ENCODE results near the gene PTBP1. TPM values are rescaled to one million over a fixed set of nuclear protein-coding genes. Genes with fewer than 3 reads are reported as not detected.

The PTBP1 gene
- total and polyA plus RNA-seq, 8 donors: 236 to 374 (median 340) TPM

GRCh38 chr19:799076-799881, 2.0 kb downstream of the PTBP1 start:
- DNase-seq (no peak), ATAC-seq (no peak)
- H3K4me3 ChIP-seq: peak overlapping the region; percentile 82 to 94
- peak overlapping the region; percentile 78 to 95 for H3K27ac ChIP-seq
- no peaks in the 10 kb centered on the region for H3K27me3 ChIP-seq
- H3K4me1 ChIP-seq: peaks cover 43 to 75% of the 10 kb centered on the region in 2 donors
- no peaks in the 10 kb centered on the region for H3K9me3 ChIP-seq
- peaks cover 0 to 54% of the 10 kb centered on the region in 2 donors for H3K36me3 ChIP-seq
- TF ChIP-seq CTCF (IDR thresholded peaks at IDR 0.05): no peak
- intact Hi-C loops (cut with DNase I): no loop called here

- Histone ChIP-seq H3K4me1 (peaks cover 43 to 76% of the 10 kb centered on the region in 2 donors), H3K36me3 (peaks cover 9 to 66% of the 10 kb centered on the region in 2 donors), H3K4me3 (peak overlapping the region in 1 of 2 donors; percentile 94), H3K9me3 (no peaks in the 10 kb centered on the region), H3K27me3 (no peaks in the 10 kb centered on the region), H3K27ac (peak overlapping the region; percentile 62 to 95)
- TF ChIP-seq CTCF (IDR thresholded peaks at IDR 0.05): no peak
- intact Hi-C loops (cut with DNase I): no loop called here
- ATAC-seq (peak; percentile 0), DNase-seq (no peak)
Observed at GRCh38 chr19:800360-801029, 3.2 kb downstream of the PTBP1 start.

- Histone ChIP-seq H3K4me1 (peaks cover 43 to 69% of the 10 kb centered on the region in 2 donors), H3K27me3 (no peaks in the 10 kb centered on the region), H3K9me3 (no peaks in the 10 kb centered on the region), H3K27ac (peak overlapping the region; percentile 62 to 95), H3K4me3 (peak overlapping the region in 1 of 2 donors; percentile 94), H3K36me3 (peaks cover 10 to 73% of the 10 kb centered on the region in 2 donors)
- ATAC-seq (peak; percentile 18), DNase-seq (peak in 2 of 4 donors; percentile 75 to 85)
- intact Hi-C loops (cut with DNase I): no loop called here
- no peak for TF ChIP-seq CTCF (IDR thresholded peaks at IDR 0.05)
Observed at GRCh38 chr19:801030-801860, 4.0 kb downstream of the PTBP1 start.

- Histone ChIP-seq H3K4me1 (peaks cover 43 to 64% of the 10 kb centered on the region in 2 donors), H3K36me3 (peaks cover 10 to 81% of the 10 kb centered on the region in 2 donors)
Observed at GRCh38 chr19:801861-802497, 4.7 kb downstream of the PTBP1 start.

More at GRCh38 chr19:801861-802497, 4.7 kb downstream of the PTBP1 start:
- no peak for TF ChIP-seq CTCF (IDR thresholded peaks at IDR 0.05)
- Histone ChIP-seq H3K9me3 (no peaks in the 10 kb centered on the region), H3K27me3 (no peaks in the 10 kb centered on the region), H3K27ac (peak overlapping the region; percentile 62 to 95), H3K4me3 (peak overlapping the region in 1 of 2 donors; percentile 94)
- peak in 2 of 4 donors; percentile 72 to 87 for DNase-seq
- ATAC-seq: peak; percentile 47
- intact Hi-C loops (cut with DNase I): no loop called here

Data from left lung (tissue), 10 donors.